CD1c-positive myeloid dendritic cell (primary cell): Measurements from ENCODE around the gene NDUFV3.
A peak's percentile ranks its signal among the peaks of the same experiment; 100 is the strongest.
"Not testable (repeated sequence)": the region's sequence is repeated elsewhere in the genome, so short reads cannot be mapped to it uniquely, and the experiment has no call there.

Experiments
- DNase-seq: peaks from one replicate; pipeline ENCODE4 v3.0.0-alpha.2; 2016; ENCODE audit errors: extremely low spot score

The NDUFV3 gene

DNA sequence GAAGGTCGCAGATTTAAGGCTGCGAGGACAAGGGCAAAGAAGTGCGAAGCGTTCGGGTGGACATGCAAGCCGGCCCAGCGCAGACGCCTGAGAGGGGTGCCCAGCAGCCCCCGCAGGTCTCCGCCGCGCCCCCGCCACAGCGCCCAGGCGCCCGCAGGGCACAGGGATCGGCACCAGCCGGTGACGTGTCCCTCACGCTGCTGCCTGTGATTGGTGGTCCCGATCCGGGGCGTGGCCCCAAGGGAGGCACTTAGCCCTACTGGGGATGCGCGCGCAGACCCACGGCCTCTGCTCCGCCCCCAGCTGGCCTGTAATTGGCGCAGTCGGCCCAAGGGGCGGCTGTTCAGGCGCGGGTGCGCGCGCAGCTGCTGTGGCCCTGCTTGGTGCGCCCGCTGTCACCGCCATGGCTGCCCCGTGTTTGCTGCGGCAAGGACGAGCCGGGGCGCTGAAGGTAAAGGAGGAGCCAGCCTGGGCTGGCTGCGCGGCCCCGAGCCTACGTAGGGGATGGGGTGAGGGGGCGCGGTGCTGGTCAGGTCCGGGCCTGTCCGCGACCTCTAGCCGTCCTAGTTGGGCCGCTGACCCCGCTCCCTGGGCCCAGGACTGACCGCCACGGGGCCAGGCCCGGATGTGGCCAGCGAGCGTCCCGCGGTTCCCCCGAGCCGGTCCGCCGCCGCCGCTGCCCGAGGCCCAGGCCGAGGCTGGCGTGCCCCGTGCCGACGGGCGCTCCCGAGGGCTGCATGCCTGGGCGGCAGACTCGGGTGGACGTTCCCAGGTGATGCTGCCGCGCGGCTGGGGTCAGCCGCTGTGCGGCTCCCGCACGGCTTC, at the start of gene NDUFV3:
Gene NDUFV3, plus strand, starts transcription at position 379 of the 825 bp plus-strand sequence. Its CDS starts 25 bp downstream, at position 404.
- DNase-seq, result peak; percentile 100

DNA sequence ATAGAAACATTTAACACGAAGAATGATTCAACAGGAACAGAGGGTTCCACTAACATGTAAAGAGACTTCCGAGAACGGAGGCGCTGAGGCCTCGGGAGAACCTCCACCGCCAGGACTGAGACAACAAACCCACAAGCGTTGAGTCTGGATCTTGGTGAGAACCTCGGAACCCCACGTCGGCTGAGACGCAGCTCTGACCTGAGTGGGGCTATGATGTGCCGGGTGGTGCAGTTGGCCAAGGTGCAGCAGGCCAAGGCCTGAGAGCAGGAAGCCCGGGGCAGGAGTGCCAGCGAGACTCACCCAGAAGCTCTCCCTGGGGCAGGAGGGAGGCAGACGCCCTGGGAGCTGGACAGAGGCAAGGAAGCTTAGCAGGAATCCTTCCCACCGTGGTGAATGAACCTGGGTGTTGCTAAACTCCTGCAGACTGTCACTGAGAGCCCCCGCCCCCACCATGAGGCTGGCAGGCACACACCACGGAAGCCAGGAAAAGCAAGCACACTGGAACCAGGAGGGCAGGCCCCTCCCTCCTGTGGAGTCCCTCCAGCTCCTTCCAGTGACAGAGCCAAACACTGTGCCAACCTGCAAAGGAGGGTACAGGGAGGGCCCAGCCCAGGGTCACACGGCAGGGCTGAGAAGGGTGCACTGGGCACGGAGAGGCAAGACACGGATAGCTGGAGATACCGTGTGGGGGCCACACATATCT, 48.5 kb upstream of the NDUFV3 start:
- DNase-seq, result no peak

- no peak for DNase-seq
Measured at GRCh38 chr21:42845296-42845965, 47.7 kb upstream of the NDUFV3 start.

DNA sequence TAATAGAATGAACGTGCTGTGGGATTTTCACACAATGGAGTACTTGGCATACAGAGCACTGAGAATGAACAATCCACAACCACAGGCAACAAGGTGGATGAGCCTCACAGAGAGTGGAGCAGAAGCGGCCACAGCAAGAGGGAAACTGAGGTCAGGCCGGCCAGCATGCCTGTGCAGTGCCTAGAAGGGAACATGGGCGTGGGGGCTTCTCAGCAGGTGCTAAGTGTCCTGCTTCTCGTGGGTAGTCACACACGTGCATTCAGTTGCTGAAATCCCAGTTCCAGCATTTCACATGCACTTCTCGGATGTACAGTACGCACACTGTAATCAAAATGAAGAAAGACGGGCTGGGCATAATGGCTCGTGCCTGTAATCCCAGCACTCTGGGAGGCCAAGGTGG, 46.9 kb upstream of the NDUFV3 start:
- no peak for DNase-seq

GRCh38 chr21:42847051-42847707, 45.9 kb upstream of the NDUFV3 start:
- no peak for DNase-seq

GRCh38 chr21:42847726-42848125, 45.4 kb upstream of the NDUFV3 start:
- DNase-seq, result no peak

DNA sequence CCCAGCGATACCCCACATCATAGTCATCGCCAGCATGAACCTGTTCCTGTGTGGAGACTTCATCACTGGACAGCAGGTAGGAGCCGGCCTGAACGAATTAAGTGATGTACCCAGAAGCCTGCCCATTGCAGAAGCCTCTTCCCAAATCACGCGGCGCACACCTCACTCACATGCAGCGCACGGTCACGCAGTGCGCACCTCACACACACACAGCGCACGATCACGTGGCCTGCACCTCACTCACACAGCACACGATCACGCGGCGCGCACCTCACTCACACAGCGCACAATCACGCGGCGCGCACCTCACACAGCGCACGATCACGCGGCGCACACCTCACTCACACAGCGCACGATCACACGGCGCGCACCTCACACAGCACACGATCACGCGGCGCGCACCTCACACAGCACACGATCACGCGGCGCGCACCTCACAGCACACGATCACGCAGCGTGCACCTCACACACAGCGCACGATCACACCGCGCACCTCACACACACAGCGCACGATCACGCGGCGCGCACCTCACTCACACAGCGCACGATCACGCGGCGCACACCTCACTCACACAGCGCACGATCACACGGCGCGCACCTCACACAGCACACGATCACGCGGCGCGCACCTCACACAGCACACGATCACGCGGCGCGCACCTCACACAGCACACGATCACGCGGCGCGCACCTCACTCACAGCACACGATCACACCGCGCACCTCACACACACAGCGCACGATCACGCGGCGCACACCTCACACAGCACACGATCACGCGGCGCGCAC, 44.8 kb upstream of the NDUFV3 start:
- DNase-seq, result not testable (repeated sequence)

GRCh38 chr21:42848932-42849758, 44.0 kb upstream of the NDUFV3 start:
- no peak for DNase-seq

DNA sequence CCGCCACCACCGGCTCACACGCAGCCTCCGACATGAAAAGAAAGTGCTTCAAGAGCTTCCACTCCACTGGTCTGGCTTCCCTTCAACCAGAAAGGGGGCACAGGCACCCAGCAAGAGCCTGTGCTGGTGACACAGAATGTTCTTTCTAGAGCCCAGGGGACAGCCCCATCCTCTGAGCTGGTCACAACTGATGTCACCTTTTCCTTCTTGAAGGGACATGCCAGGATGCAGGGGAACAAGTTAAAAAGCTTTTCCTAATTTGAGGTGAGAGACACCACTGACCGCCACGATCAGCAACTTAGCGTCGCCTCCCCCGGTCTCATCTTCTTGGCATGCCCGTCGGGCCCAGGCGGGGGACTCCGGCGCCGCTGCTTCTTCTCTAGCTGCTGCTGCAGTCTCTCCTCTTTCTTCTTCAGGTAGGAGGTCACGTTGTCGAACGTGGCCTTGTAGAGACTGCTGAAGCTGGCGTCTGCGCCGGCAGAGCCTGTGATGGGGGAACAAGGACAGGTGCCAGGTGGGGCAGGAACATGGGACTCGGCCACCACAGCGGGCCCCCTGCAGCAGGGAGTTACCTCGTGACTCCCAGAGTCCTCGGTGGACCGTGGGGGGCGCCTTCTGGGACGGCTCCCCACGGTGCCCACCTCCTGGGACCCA, 43.2 kb upstream of the NDUFV3 start:
- no peak for DNase-seq

GRCh38 chr21:42850463-42850862, 42.6 kb upstream of the NDUFV3 start:
- no peak for DNase-seq

DNA sequence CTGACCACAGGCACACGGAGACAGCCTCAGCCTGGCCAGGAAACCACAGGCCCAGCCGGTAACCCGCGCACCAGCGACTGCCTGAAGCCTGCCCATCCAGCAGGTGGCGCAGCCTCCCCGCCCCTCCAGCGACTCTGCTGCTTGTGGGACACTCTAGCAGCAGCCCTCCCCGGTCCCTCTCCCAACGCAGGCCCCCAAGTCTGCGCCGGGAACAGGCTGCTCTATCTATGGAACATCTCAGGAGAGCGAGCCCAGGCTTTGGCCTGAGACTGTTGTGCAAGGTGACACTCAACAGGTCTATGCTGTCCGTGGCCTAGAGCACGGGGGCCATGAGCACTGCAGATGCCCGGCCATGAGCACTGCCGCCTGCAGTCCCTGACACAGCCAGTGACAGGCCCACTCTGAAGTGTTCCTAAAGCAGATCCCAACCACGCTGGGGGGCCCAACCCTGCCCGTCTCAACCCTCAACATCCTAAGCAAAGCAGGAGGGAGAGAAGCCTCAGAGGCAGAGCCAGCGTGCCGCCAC, 42.2 kb upstream of the NDUFV3 start:
- DNase-seq, result peak; percentile 10

DNA sequence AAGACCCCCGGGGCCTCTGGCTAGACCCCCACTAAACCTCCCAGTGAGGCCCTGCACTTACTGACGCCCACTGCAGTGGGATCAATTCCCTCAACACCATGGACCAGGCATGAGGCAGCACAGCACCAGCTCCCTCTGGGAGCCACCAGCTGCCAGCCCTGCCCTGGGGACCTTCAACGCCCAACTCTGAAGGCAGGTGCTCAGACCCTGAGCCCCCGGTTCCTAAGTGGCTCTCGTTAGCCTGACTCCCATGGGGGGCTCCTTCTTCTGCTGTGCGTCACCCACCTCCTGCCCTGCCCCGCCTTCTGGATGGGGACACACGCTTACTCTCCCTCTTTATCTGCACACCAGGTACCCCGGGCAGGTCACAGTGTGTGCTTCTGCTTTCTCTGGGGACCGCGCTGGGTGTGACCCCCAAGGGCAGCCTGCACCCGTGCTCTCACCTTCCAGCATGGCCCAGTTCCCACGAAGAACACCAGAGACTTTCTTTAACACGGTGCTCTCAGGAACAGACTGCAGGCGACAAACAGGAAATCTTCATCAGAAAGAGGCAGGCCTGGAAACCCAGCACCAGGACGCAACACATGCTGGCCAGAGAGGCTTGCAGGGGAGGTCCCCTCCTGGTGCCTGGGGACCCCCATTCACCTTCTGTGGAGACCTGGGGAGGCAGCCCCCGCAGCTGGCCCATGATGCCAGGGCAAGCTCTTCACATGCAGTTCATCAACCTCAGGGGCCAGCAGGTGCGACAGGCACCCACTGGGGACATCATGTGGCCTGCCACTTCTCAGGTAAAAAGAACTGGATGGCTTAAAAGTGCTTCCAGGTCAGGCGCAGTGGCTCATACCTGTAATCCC, 41.1 kb upstream of the NDUFV3 start:
- DNase-seq, result no peak

- DNase-seq, result no peak
Measured at GRCh38 chr21:42852925-42853570, 40.1 kb upstream of the NDUFV3 start.

- no peak for DNase-seq
Measured at GRCh38 chr21:42853621-42854020, 39.5 kb upstream of the NDUFV3 start.

GRCh38 chr21:42854246-42855010, 38.7 kb upstream of the NDUFV3 start:
- no peak for DNase-seq

GRCh38 chr21:42855171-42855936, 37.8 kb upstream of the NDUFV3 start:
- no peak for DNase-seq

GRCh38 chr21:42855937-42856335, 37.2 kb upstream of the NDUFV3 start:
- DNase-seq, result no peak
